ENCODE results near the gene ERCC6L2.

The ERCC6L2 gene

DNA sequence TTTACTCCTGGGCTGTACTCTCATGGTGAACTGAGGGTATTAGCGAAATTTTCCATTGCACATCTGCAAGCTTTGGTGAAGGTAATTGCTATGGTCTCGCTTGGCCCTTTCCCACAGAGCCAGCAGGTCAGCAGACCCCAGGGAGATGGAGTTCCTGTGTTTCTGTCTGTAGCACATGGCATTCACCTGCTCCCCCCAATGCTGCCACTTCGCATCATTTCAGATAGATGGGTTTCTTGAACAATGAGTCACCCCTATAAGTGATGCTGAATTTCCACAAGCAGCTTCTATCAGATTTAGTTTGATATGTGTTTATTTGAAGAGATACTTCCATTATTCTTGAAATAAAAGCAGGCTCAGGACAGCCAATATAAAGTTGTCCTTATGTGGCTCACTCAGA lies 117.8 kb downstream of the ERCC6L2 start:
- TF ChIP-seq, protein P1, sequence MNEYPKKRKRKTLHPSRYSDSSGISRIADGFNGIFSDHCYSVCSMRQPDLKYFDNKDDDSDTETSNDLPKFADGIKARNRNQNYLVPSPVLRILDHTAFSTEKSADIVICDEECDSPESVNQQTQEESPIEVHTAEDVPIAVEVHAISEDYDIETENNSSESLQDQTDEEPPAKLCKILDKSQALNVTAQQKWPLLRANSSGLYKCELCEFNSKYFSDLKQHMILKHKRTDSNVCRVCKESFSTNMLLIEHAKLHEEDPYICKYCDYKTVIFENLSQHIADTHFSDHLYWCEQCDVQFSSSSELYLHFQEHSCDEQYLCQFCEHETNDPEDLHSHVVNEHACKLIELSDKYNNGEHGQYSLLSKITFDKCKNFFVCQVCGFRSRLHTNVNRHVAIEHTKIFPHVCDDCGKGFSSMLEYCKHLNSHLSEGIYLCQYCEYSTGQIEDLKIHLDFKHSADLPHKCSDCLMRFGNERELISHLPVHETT (tag by site-specific recombination; IDR thresholded peaks at IDR 0.05) = no peak
- TF ChIP-seq ZNF292 (tag by site-specific recombination; IDR thresholded peaks at IDR 0.05; ENCODE audit: borderline replicate concordance, low read depth) = no peak
- Histone ChIP-seq H3K4me3 (ENCODE audit: low read depth, low read length) (no peak overlapping the region), H3K36me3 (ENCODE audit: control insufficient read depth in 2 of 2, insufficient read depth in 1 of 2, low read length in 2 of 2) (peaks cover 0 to 22% of the 10 kb centered on the region in 2 experiments; a peak in 1 of 3 replicates), H3K27ac (ENCODE audit: extremely low read depth, low read depth, low read length) (no peak overlapping the region), H3K9me3 (ENCODE audit: control insufficient read depth, insufficient read depth, low read depth, low read length) (no peaks in the 10 kb centered on the region), H3K4me1 (ENCODE audit: control insufficient read depth, insufficient read depth, low read length) (no peaks in the 10 kb centered on the region)
- ChIA-PET CTCF (interaction anchor here (0.6 to 1.2 kb wide), 2 partner anchors 11 to 31 kb away, joined by 3 read pairs; no protein-coding TSS in a partner anchor), POLR2A (no interaction called here)

DNA sequence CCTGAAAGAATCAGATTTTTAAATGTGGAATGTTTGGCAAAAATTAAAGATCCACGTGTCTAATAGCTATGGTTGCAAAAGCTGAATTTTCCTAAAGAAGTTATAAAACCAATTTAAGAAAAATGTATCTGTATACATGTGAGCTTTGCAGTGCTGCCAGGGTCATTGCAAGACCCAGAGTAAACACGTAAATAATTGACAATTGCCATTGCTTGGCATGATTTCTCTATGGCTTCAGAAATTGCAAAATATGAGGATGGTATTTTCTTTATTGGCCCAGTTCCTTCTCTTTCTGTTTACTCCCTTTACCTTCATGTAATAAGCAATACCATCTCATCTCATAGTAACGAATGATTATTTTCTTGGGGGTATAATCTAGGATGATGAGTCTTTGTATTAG lies 123.9 kb downstream of the ERCC6L2 start:
- POLR2A ChIA-PET = interaction anchor here (0.7 kb wide), 1 partner anchor 10 kb away, joined by 3 read pairs; no protein-coding TSS in a partner anchor
- no peak for TF ChIP-seq ZNF558 (tag by site-specific recombination; IDR thresholded peaks at IDR 0.05)
- no peak for TF ChIP-seq ZNF394 (tag by site-specific recombination; IDR thresholded peaks at IDR 0.05; ENCODE audit: borderline replicate concordance)
- TF ChIP-seq ZNF19 (tag by site-specific recombination; IDR thresholded peaks at IDR 0.05; ENCODE audit: low read depth) = no peak
- TF ChIP-seq, protein P2, sequence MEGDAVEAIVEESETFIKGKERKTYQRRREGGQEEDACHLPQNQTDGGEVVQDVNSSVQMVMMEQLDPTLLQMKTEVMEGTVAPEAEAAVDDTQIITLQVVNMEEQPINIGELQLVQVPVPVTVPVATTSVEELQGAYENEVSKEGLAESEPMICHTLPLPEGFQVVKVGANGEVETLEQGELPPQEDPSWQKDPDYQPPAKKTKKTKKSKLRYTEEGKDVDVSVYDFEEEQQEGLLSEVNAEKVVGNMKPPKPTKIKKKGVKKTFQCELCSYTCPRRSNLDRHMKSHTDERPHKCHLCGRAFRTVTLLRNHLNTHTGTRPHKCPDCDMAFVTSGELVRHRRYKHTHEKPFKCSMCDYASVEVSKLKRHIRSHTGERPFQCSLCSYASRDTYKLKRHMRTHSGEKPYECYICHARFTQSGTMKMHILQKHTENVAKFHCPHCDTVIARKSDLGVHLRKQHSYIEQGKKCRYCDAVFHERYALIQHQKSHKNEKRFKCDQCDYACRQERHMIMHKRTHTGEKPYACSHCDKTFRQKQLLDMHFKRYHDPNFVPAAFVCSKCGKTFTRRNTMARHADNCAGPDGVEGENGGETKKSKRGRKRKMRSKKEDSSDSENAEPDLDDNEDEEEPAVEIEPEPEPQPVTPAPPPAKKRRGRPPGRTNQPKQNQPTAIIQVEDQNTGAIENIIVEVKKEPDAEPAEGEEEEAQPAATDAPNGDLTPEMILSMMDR (tag by site-specific recombination; IDR thresholded peaks at IDR 0.05) = no peak
- TF ChIP-seq REPIN1 (tag by site-specific recombination; IDR thresholded peaks at IDR 0.05; ENCODE audit: low read depth) = no peak
- CTCF ChIA-PET = interaction anchor here (0.7 kb wide), 1 partner anchor 91 kb away, joined by 3 read pairs; no protein-coding TSS in a partner anchor
- Histone ChIP-seq H3K36me3 (ENCODE audit: control insufficient read depth in 2 of 2, insufficient read depth in 1 of 2, low read length in 2 of 2) (peaks cover 0 to 23% of the 10 kb centered on the region in 2 experiments; a peak in 1 of 3 replicates), H3K9me3 (ENCODE audit: control insufficient read depth, insufficient read depth, low read depth, low read length) (no peaks in the 10 kb centered on the region), H3K4me3 (ENCODE audit: low read depth, low read length) (no peak overlapping the region), H3K27ac (ENCODE audit: extremely low read depth, low read depth, low read length) (no peak overlapping the region), H3K4me1 (ENCODE audit: control insufficient read depth, insufficient read depth, low read length) (no peaks in the 10 kb centered on the region)

DNA sequence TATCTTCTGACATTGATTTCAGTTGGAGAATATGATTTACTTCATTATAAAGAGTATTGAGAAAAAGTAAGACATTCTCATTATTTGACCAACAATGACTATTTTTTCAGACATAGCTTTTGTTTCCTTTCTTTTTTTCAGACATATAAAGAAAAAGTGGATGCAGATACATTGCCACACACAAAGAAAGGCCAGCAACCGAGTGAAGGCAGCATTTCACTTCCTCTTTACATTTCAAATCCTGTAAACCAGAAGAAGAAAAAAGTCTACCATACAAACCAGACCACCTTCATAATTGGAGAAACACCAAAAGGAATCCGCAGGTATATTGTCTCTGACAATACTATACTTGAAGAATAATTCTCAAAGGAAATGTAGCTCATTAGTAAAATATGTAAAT lies 128.9 kb downstream of the ERCC6L2 start:
- CTCF ChIA-PET = no interaction called here
- H3K4me3 ChIP-seq (ENCODE audit: low read depth, low read length) = no peak overlapping the region
- no peak overlapping the region for H3K27ac ChIP-seq (ENCODE audit: extremely low read depth, low read depth, low read length)
- POLR2A ChIA-PET = no interaction called here
- H3K36me3 ChIP-seq (ENCODE audit: control insufficient read depth in 2 of 2, insufficient read depth in 1 of 2, low read length in 2 of 2) = peaks cover 4 to 17% of the 10 kb centered on the region in 2 experiments; a peak in 2 of 3 replicates
- H3K9me3 ChIP-seq (ENCODE audit: control insufficient read depth, insufficient read depth, low read depth, low read length) = no peaks in the 10 kb centered on the region
- no peaks in the 10 kb centered on the region for H3K4me1 ChIP-seq (ENCODE audit: control insufficient read depth, insufficient read depth, low read length)
- TF ChIP-seq ZNF791 (tag by site-specific recombination; IDR thresholded peaks at IDR 0.05) (no peak), ZNF37A (tag by site-specific recombination; IDR thresholded peaks at IDR 0.05) (no peak), IKZF3 (tag by site-specific recombination; IDR thresholded peaks at IDR 0.05) (no peak), GLI2 (tag by site-specific recombination; IDR thresholded peaks at IDR 0.05; ENCODE audit: borderline replicate concordance, low read depth) (no peak), HOXA7 (CRISPR knock-in tag; IDR thresholded peaks at IDR 0.05; ENCODE audit: borderline replicate concordance) (no peak), ZNF211 (tag by site-specific recombination; IDR thresholded peaks at IDR 0.05; ENCODE audit: low read depth) (no peak)
- TF ChIP-seq, protein P3, sequence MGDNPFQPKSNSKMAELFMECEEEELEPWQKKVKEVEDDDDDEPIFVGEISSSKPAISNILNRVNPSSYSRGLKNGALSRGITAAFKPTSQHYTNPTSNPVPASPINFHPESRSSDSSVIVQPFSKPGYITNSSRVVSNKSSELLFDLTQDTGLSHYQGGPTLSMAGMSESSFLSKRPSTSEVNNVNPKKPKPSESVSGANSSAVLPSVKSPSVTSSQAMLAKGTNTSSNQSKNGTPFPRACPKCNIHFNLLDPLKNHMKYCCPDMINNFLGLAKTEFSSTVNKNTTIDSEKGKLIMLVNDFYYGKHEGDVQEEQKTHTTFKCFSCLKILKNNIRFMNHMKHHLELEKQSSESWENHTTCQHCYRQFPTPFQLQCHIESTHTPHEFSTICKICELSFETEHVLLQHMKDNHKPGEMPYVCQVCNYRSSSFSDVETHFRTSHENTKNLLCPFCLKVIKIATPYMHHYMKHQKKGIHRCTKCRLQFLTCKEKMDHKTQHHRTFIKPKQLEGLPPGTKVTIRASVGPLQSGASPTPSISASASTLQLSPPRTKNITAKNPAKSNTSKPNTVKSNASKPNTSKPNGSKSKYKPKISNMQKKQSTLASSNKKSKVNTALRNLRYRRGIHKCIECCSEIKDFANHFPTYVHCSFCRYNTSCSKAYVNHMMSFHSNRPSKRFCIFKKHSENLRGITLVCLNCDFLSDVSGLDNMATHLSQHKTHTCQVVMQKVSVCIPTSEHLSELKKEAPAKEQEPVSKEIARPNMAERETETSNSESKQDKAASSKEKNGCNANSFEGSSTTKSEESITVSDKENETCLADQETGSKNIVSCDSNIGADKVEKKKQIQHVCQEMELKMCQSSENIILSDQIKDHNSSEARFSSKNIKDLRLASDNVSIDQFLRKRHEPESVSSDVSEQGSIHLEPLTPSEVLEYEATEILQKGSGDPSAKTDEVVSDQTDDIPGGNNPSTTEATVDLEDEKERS (tag by site-specific recombination; IDR thresholded peaks at IDR 0.05) = no peak
- TF ChIP-seq, protein P4, sequence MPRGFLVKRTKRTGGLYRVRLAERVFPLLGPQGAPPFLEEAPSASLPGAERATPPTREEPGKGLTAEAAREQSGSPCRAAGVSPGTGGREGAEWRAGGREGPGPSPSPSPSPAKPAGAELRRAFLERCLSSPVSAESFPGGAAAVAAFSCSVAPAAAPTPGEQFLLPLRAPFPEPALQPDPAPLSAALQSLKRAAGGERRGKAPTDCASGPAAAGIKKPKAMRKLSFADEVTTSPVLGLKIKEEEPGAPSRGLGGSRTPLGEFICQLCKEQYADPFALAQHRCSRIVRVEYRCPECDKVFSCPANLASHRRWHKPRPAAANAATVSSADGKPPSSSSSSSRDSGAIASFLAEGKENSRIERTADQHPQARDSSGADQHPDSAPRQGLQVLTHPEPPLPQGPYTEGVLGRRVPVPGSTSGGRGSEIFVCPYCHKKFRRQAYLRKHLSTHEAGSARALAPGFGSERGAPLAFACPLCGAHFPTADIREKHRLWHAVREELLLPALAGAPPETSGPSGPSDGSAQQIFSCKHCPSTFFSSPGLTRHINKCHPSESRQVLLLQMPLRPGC (tag by site-specific recombination; IDR thresholded peaks at IDR 0.05) = no peak
- TF ChIP-seq, protein P5, sequence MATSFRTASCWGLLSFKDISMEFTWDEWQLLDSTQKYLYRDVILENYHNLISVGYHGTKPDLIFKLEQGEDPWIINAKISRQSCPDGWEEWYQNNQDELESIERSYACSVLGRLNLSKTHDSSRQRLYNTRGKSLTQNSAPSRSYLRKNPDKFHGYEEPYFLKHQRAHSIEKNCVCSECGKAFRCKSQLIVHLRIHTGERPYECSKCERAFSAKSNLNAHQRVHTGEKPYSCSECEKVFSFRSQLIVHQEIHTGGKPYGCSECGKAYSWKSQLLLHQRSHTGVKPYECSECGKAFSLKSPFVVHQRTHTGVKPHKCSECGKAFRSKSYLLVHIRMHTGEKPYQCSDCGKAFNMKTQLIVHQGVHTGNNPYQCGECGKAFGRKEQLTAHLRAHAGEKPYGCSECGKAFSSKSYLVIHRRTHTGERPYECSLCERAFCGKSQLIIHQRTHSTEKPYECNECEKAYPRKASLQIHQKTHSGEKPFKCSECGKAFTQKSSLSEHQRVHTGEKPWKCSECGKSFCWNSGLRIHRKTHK (tag by site-specific recombination; IDR thresholded peaks at IDR 0.05) = no peak
- TF ChIP-seq, protein P6, sequence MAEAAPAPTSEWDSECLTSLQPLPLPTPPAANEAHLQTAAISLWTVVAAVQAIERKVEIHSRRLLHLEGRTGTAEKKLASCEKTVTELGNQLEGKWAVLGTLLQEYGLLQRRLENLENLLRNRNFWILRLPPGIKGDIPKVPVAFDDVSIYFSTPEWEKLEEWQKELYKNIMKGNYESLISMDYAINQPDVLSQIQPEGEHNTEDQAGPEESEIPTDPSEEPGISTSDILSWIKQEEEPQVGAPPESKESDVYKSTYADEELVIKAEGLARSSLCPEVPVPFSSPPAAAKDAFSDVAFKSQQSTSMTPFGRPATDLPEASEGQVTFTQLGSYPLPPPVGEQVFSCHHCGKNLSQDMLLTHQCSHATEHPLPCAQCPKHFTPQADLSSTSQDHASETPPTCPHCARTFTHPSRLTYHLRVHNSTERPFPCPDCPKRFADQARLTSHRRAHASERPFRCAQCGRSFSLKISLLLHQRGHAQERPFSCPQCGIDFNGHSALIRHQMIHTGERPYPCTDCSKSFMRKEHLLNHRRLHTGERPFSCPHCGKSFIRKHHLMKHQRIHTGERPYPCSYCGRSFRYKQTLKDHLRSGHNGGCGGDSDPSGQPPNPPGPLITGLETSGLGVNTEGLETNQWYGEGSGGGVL (tag by site-specific recombination; IDR thresholded peaks at IDR 0.05) = no peak

Data from HEK293 (cell line).